Measurements from ENCODE around the gene OR1E1.
"Not testable (repeated sequence)": the region's sequence is repeated elsewhere in the genome, so short reads cannot be mapped to it uniquely, and the experiment has no call there.

Gene OR1E1, protein sequence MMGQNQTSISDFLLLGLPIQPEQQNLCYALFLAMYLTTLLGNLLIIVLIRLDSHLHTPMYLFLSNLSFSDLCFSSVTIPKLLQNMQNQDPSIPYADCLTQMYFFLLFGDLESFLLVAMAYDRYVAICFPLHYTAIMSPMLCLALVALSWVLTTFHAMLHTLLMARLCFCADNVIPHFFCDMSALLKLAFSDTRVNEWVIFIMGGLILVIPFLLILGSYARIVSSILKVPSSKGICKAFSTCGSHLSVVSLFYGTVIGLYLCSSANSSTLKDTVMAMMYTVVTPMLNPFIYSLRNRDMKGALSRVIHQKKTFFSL

DNA sequence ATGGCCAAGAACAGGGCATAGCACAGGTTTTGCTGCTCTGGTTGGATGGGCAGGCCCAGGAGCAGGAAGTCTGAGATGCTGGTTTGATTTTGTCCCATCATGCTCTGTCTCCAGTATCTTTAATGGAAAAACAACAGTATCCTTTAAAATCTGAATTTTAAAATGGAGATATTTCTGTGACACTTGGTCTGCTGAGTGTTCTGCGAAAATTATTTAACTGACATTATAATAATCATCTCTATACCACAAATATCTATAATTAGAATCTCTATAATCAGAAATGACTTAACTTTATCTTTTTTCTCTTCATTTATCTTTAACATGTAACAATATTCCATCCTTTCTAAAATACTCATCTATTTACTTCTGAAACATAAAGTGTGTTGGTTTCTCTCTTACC is at the start of gene OR1E1:
TSS of gene OR1E1 (minus strand) at position 101 of the 400 bp plus-strand sequence. CDS start at position 101, 0 bp downstream.
- DNase-seq, result no peak

DNA sequence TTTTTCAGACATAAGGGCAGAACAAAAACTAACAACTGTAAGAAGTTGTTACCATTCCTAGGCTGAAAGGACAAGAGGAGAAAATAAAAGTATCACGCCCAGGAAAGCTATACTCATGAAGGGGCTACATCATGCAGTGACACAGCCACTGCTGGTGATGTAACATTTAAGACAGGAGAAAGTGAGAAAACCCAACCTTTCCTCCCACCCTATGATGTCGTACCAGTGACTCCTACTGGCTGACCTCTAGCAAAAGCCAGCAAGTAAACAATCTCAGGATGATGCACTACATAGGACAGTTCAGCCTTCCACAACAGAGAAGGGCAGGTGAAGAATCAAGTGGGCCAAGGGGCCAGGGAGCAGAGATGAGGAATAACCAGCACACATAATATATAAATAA is 49.4 kb upstream of the OR1E1 start:
- DNase-seq, result no peak

DNA sequence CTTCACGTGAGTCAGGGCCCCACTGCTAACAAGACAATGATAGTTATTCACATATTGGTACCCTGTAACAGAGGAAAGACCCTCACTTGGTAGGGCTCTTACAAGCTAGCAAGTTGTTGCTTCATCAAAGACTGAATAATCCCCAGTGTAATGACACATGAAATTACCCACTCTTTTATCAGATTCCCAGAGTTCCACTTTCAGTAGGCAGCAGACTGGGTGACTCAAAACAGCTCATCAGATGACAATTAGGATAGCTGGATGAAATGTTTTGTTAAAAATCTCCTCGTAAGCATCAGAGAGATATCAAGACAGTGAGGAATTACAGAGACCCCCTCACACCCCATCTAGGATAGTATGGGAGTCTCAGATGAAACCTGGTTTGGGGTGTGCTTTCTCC is 42.2 kb upstream of the OR1E1 start:
- no peak for DNase-seq

DNA sequence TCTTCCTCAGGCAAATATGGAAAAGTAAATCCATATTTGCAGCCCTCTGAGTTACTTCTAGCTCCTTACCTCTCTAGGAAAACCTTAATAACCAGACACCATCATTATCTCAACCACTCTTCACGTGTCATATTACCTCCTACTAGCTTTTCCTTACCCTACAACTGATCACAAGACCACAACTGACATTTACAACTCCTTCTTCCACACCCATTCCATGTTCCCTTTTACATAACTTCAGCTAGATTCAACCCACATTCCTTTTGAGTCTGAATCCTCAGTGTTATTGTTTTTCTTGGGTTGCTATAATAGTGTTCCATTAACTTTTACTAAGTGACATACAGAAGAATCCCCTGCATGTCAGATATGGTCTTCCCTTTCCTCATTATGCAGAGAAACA is 40.2 kb upstream of the OR1E1 start:
- no peak for DNase-seq

DNA sequence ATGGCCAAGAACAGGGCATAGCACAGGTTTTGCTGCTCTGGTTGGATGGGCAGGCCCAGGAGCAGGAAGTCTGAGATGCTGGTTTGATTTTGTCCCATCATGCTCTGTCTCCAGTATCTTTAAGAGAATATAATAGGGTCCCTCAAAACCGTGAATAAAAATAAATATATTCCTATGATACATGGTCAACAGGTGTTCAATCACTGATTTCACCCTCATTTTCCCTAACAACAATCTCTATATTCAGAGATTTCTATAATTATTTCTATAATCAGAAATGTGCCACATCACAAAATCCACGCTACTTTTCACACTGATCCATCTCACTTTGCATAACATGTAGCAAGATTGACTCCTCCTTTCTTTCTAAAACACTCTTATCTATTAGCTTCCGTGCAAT is 35.5 kb upstream of the OR1E1 start, which contains the start of gene OR1E2:
TSS of gene OR1E2 (minus strand) at position 101 of the 400 bp plus-strand sequence. CDS start at position 101, 0 bp downstream.
- no peak for DNase-seq

- DNase-seq, result not testable (repeated sequence)
These were observed 35.0 kb upstream of the OR1E1 start for GRCh38 chr17:3433215-3433614.

GRCh38 chr17:3418222-3418621 is 20.0 kb upstream of the OR1E1 start:
- DNase-seq, result no peak

DNA sequence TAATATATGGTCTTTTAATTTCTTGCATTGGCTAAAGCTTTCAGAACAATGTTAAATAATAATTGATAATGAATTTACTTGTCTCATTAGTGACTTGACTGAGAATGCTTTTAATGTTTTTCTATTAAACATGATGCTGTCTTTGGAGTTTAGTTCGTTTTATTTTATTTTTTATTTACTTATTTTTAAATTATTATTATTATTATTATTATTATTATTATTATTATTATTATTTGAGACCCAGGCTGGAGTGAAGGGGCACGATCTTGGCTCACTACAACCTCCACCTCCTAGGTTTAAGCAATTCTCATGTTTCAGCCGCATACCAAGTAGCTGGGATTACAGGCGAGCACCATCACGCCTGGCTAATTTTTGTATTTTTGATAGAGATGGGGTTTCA is 17.4 kb upstream of the OR1E1 start:
- no peak for DNase-seq

- DNase-seq, result not testable (repeated sequence)
These were observed 14.0 kb upstream of the OR1E1 start for GRCh38 chr17:3412216-3412615.

GRCh38 chr17:3411070-3411469 is 12.9 kb upstream of the OR1E1 start, which contains the start of gene OR3A3:
Gene OR3A3, plus strand, starts transcription at chr17:3411370.
- no peak for DNase-seq

- not testable (repeated sequence) for DNase-seq
These were observed 5.6 kb upstream of the OR1E1 start for GRCh38 chr17:3403856-3404255.

DNA sequence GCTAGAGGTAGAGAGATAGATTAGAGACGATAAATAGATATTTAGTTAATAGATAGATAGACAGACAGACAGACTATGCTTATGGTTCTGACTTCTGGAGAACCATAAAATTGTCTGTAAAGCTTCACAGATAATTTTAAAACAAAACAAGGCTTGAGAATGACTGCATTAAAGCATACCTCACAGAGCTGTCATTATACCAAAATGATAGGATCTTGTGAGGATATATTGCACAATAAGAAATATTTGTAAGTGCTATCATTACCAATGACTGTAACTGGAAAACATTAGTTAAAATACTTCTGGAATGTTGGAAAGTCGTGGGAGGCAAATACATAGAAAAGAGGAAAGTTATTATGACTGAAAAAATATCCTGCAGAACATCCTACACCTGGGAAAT is 3.6 kb upstream of the OR1E1 start:
- no peak for DNase-seq

GRCh38 chr17:3400055-3400454 is 1.8 kb upstream of the OR1E1 start:
- DNase-seq, result no peak

- DNase-seq, result not testable (repeated sequence)
These were observed 409 bp downstream of the OR1E1 start for GRCh38 chr17:3397801-3398200.

DNA sequence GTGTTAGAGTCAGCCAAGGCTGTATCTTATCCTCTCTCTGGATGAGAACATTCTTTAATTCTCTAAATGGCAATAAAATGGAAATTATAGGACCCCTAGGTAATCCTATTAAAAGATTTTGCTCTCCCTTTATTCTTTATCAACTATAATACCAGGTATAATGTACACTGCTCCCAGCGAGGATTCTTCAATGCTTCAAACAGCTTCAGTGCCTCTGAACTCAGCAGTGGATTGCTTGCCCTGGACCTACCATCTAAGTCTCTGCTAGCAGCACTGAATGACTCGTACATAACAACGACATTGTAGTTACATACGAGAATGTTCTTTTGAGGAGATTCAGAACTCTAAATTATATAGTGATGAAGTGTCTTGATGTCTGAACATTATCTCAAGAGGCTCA is 8.4 kb downstream of the OR1E1 start:
- DNase-seq, result no peak

- peak; percentile 3 for DNase-seq
These were observed 12.1 kb downstream of the OR1E1 start, which contains the start of gene OR3A2 for GRCh38 chr17:3385869-3386816. Gene OR3A2, minus strand, starts transcription at chr17:3386308.

GRCh38 chr17:3381957-3382356 is 16.3 kb downstream of the OR1E1 start:
- DNase-seq, result no peak

DNA sequence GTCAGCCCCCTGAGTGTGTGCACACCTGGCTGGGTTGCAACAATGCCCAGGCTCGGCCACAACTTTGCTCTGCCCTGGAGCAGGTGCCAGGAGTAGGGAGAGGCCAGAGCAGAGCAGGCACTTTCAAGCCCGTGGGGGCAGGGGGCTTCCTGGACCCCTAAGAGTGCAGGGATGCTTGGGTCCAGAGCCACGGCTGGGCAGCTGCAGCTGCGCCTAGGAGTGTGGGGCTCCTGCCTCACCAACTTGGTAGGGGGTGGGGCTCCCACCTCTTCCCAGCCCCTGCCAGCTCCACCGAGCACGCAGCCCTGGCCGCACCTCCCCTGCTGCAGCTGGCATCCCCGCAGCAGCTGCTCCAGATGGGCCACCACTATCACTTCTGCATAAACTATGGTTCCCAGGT is 19.9 kb downstream of the OR1E1 start:
- DNase-seq, result no peak

- not testable (repeated sequence) for DNase-seq
These were observed 27.0 kb downstream of the OR1E1 start for GRCh38 chr17:3371167-3371566.

All from fibroblast of upper back skin (primary cell).